Endothelial cell (in vitro differentiated cells): ENCODE measurements around the gene VAC14. TPM values are rescaled to one million over a fixed set of nuclear protein-coding genes. Genes with fewer than 3 reads are reported as not detected.

ENCODE experiments used
- DNase-seq: peaks from one replicate; pipeline ENCODE4 v3.0.0; 2021; ENCODE audit warnings: low spot score
- H3K27ac Mint-ChIP-seq: one replicate; pipeline ENCODE4 v1.8.0; 2021; ENCODE audit warnings: mixed read lengths, inconsistent platforms; ENCODE audit not compliant: unreplicated experiment
- H3K27me3 Mint-ChIP-seq: one replicate; pipeline ENCODE4 v1.8.0; 2021; ENCODE audit warnings: mild to moderate bottlenecking, moderate library complexity, mixed read lengths, inconsistent platforms; ENCODE audit not compliant: unreplicated experiment
- H3K36me3 Mint-ChIP-seq: one replicate; pipeline ENCODE4 v1.8.0; 2021; ENCODE audit warnings: mild to moderate bottlenecking, low read depth, mixed read lengths, inconsistent platforms; ENCODE audit not compliant: unreplicated experiment
- H3K4me1 Mint-ChIP-seq: one replicate; pipeline ENCODE4 v1.8.0; 2021; ENCODE audit warnings: mild to moderate bottlenecking, mixed read lengths, inconsistent platforms; ENCODE audit not compliant: unreplicated experiment
- H3K4me3 Mint-ChIP-seq: one replicate; pipeline ENCODE4 v1.8.0; 2021; ENCODE audit warnings: mild to moderate bottlenecking, mixed read lengths, inconsistent platforms; ENCODE audit not compliant: unreplicated experiment
- H3K9me3 Mint-ChIP-seq: one replicate; pipeline ENCODE4 v1.8.0; 2021; ENCODE audit warnings: mixed read lengths, inconsistent platforms; ENCODE audit not compliant: unreplicated experiment
- CTCF ChIP-seq: fragments of 200-600 bp; sonication (generic); IDR thresholded peaks from one replicate; pipeline ENCODE4 v1.5.0; 2021; ENCODE audit warnings: antibody characterized with exemption; ENCODE audit not compliant: unreplicated experiment
- total RNA-seq: library from RNA; stranded (reverse); fragmentation: NEBNext Ultra II Directional; extraction: Animal tissue kit (Norgen Biotek cat#: 25700); gene quantifications from one replicate; pipeline ENCODE4 v1.2.1, GENCODE V29; 2021; ENCODE audit not compliant: unreplicated experiment

Gene VAC14
- total RNA-seq, 1 donor from 2014 or later, result 35.6 TPM

DNA sequence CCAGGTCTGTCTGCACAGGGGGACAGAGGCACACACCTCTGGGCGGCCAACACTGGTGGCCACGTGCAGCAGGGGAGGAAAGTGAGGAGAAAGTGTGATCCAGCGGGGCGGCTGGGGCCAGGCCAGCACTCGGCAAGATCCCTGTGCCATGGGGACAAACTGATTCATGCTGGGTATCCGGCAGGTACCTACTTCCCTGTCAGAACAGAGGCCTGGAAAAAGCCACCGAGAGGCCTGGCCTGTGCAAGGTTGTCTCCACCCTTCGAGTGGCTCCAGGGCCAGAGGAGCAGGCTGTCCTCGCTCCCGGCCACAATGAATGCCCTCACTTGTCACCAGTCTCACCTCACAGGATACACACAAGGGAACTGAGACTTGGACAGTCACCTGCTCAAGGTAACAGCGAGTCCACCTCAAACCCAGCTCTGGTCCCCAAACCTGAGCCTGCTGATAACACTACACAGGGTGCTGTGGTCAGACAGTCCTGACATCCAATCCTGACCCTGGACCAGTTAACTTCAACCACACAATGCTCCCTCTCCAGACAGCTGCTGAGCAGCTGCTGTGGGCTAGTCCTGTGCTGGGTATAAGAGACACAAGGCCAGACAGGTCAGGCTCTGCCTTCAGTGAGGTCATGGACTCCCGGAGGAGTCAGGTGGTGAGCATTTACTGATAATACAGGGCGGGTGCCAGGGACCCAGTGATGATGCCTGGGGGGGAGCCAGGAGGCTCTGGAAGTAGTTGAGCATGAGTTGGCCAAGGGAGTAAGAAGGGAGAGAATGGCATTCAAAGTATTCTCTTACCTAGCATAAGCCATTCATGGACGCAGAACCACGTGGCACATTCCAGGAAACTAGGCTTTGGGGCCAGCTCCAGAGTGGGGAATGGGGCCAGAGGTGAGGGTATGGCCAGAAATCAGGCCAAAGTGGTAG is 53.0 kb downstream of the VAC14 start:
- no peak for DNase-seq
- H3K4me1 Mint-ChIP-seq, result peaks cover 26% of the 10 kb centered on the region

GRCh38 chr16:70746708-70747424 is 54.1 kb downstream of the VAC14 start:
- peaks cover 15% of the 10 kb centered on the region for H3K36me3 Mint-ChIP-seq
- no peaks in the 10 kb centered on the region for H3K9me3 Mint-ChIP-seq
- no peak for TF ChIP-seq CTCF
- no peak overlapping the region for H3K27ac Mint-ChIP-seq
- peaks cover 8% of the 10 kb centered on the region for H3K27me3 Mint-ChIP-seq
- H3K4me1 Mint-ChIP-seq, result peaks cover 25% of the 10 kb centered on the region
- H3K4me3 Mint-ChIP-seq, result no peak overlapping the region
- DNase-seq, result no peak

More for the DNA sequence above, 53.0 kb downstream of the VAC14 start:
- Mint-ChIP-seq H3K27me3 (peaks cover 8% of the 10 kb centered on the region), H3K9me3 (no peaks in the 10 kb centered on the region), H3K36me3 (peaks cover 15% of the 10 kb centered on the region), H3K27ac (no peak overlapping the region), H3K4me3 (no peak overlapping the region)
- TF ChIP-seq CTCF, result no peak

DNA sequence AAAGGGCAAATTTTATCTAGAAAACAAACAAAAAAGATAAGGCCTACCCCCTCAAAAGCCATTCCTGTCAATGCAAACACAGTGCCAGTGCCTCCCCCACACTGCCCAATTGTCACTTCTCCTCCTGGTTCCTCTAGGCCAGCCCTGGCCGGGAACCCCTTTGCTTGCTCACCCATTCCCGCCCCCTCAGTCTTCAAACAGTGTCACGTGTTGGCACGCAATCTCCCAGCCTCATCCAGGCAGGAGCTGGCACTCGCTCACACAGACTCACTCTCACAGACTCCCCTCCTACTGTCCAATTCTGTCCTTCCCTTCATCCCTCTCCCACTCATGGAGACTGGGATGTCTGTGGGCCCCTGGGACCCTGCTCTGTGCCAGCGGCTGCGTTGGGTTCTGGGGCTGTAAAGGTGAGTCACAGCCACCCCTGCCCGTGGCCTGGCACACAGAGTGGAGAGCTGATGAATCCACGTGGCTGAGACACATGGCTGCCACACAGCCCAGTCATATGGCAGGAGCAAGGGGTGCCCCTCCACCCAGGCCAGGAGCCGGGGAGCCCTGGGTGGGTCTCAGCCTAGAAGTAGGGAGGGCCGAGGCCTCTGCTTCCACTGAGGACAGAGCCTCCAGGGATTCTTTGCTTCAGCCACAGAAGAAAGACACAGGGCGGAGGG is 54.8 kb downstream of the VAC14 start:
- Mint-ChIP-seq H3K27me3 (peaks cover 8% of the 10 kb centered on the region), H3K27ac (no peak overlapping the region), H3K9me3 (no peaks in the 10 kb centered on the region)

GRCh38 chr16:70745536-70746025 is 55.4 kb downstream of the VAC14 start:
- H3K9me3 Mint-ChIP-seq, result no peaks in the 10 kb centered on the region
- H3K36me3 Mint-ChIP-seq, result peaks cover 20% of the 10 kb centered on the region
- H3K27ac Mint-ChIP-seq, result no peak overlapping the region
- H3K4me1 Mint-ChIP-seq, result peaks cover 26% of the 10 kb centered on the region
- TF ChIP-seq CTCF, result no peak
- H3K4me3 Mint-ChIP-seq, result peak overlapping the region; percentile 25
- DNase-seq, result no peak
- peaks cover 6% of the 10 kb centered on the region for H3K27me3 Mint-ChIP-seq

More for the DNA sequence above, 54.8 kb downstream of the VAC14 start:
- Mint-ChIP-seq H3K4me3 (peak overlapping the region; percentile 25), H3K4me1 (peaks cover 26% of the 10 kb centered on the region), H3K36me3 (peaks cover 20% of the 10 kb centered on the region)
- no peak for TF ChIP-seq CTCF
- no peak for DNase-seq
